Measurements from ENCODE around the gene CNST.

DNA sequence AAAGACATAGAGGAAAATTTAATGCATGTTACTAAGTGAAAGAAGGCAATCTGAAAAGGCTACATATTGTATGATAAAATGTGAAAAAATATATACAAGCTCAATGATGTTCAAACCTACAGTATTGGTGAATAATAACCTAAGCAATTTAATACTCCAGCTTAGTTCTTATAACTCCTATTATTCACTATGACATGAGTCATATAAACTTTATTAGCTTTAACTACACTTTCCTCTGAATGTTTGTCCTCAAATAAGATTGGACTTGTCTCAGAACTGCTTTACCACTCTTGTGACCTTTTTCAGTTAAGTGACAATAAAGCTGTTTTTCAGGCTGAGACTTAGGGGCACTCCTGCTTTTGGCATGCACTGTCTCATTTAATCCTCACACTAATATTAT, 50.9 kb downstream of the CNST start:
- TF ChIP-seq, protein P1, sequence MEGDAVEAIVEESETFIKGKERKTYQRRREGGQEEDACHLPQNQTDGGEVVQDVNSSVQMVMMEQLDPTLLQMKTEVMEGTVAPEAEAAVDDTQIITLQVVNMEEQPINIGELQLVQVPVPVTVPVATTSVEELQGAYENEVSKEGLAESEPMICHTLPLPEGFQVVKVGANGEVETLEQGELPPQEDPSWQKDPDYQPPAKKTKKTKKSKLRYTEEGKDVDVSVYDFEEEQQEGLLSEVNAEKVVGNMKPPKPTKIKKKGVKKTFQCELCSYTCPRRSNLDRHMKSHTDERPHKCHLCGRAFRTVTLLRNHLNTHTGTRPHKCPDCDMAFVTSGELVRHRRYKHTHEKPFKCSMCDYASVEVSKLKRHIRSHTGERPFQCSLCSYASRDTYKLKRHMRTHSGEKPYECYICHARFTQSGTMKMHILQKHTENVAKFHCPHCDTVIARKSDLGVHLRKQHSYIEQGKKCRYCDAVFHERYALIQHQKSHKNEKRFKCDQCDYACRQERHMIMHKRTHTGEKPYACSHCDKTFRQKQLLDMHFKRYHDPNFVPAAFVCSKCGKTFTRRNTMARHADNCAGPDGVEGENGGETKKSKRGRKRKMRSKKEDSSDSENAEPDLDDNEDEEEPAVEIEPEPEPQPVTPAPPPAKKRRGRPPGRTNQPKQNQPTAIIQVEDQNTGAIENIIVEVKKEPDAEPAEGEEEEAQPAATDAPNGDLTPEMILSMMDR (IDR thresholded peaks at IDR 0.05) = no peak
- no peak for TF ChIP-seq POLR2A (IDR thresholded peaks at IDR 0.05)
